Right lobe of liver (tissue), 5 donors: ENCODE measurements around the gene NR1H4. TPM values are rescaled to one million over a fixed set of nuclear protein-coding genes. Genes with fewer than 3 reads are reported as not detected.

Experiments used
- small RNA-seq, 2 experiments: library from RNA; depleted of rRNA; stranded (forward); fragments of <200 nt; gene quantifications; one replicate each; pipeline ENCODE3, GENCODE V24; 2016
- total RNA-seq, 6 experiments: library from RNA; depleted of rRNA in 2 of 6; stranded (reverse); fragments of >200 nt in 2 of 6; fragmentation: NEBNext Ultra II Directional in 3 of 6; extraction: Animal tissue kit (Norgen Biotek cat#: 25700) in 3 of 6; gene quantifications; one replicate each; pipeline versions ENCODE4 v1.1.0 to v1.2.4, GENCODE V29; 2016 to 2023
- donor health status: DM: no; HTN: no; CAD: no.
- donor health status: DM: no; HTN: no; CAD: no.
- donor health status: DM: no; HTN: yes; CAD: no.
- donor health status: DM: no; HTN: yes; CAD: no.

Gene NR1H4
- total RNA-seq, 6 experiments from 2014 or later: 52.4 to 81.7 (median 62.6) TPM

Small RNA genes lying within 50 kb of the gene (small RNA-seq; reads per million reads assigned to genes)
- gene AC010200.2: 0 reads per million in 2 experiments

Other genes starting within 250 kb of the NR1H4 start
- gene DEPDC4, start 206.8 kb upstream of the NR1H4 start, total RNA-seq: 1 to 10 TPM in 4 of 6 experiments, under 1 TPM in 2; 0.37 to 2.0 (median 1.4) TPM
- 10 to 100 TPM; 17.9 to 34.1 (median 28.0) TPM for gene SCYL2, start 206.7 kb upstream of the NR1H4 start, total RNA-seq
- under 1 TPM; 0.06 to 0.51 (median 0.23) TPM for gene SLC17A8, start 116.8 kb upstream of the NR1H4 start, total RNA-seq
- 1 to 10 TPM; 1.2 to 9.4 (median 2.8) TPM for gene GAS2L3, start 99.8 kb downstream of the NR1H4 start, total RNA-seq